Keratinocyte (primary cell): ENCODE measurements around the gene CALCB. TPM values are rescaled to one million over a fixed set of nuclear protein-coding genes. Genes with fewer than 3 reads are reported as not detected.
A peak's percentile ranks its signal among the peaks of the same experiment; 100 is the strongest.

Experiments
- DNase-seq: peaks from one replicate; pipeline ENCODE4 v3.0.0-alpha.2; 2011; ENCODE audit warnings: low read depth, missing footprints, low spot score
- FAIRE-seq: peaks from 2 replicates; lab custom pipeline; 2011; peaks lifted over from hg19 to GRCh38; lab: Jason Lieb, UNC
- H2AFZ ChIP-seq: 2 replicates; pipeline ENCODE4 v1.6.0; 2012; ENCODE audit warnings: low read length, control low read depth, inconsistent platforms; ENCODE audit not compliant: control insufficient read depth
- H3K27ac ChIP-seq: 2 replicates; pipeline ENCODE4 v1.5.1; 2011; ENCODE audit warnings: low read length; ENCODE audit not compliant: control insufficient read depth, insufficient read depth
- H3K27me3 ChIP-seq: 3 replicates; pipeline ENCODE4 v1.6.0; 2011; ENCODE audit warnings: low read length; ENCODE audit not compliant: control insufficient read depth, insufficient read depth; ENCODE audit errors: extremely low read depth
- H3K36me3 ChIP-seq, 2 experiments: 2 replicates in 1 of 2; 3 replicates in 1 of 2; pipeline ENCODE4 v1.5.1; 2011; ENCODE audit warnings: low read length in 2 of 2, mild to moderate bottlenecking in 1 of 2; ENCODE audit not compliant: control insufficient read depth in 2 of 2, insufficient read depth in 2 of 2; ENCODE audit errors: extremely low read depth in 1 of 2
- H3K4me1 ChIP-seq: 3 replicates; pipeline ENCODE4 v1.5.1; 2011; ENCODE audit warnings: low read length; ENCODE audit not compliant: control insufficient read depth, insufficient read depth; ENCODE audit errors: extremely low read depth
- H3K4me2 ChIP-seq: 3 replicates; pipeline ENCODE4 v1.6.0; 2011; ENCODE audit warnings: low read depth, low read length; ENCODE audit not compliant: control insufficient read depth, insufficient read depth; ENCODE audit errors: extremely low read depth
- H3K4me3 ChIP-seq, 3 experiments: fragments of 200-600 bp in 1 of 3; sonication (generic) in 1 of 3; 2 replicates in 2 of 3; 3 replicates in 1 of 3; pipeline ENCODE4 v1.5.1; 2011 to 2016; ENCODE audit warnings: low read length in 3 of 3, mild to moderate bottlenecking in 3 of 3, control low read depth in 2 of 3, inconsistent platforms in 1 of 3, low read depth in 1 of 3, mixed read lengths in 1 of 3, mixed run types in 1 of 3, moderate library complexity in 1 of 3; ENCODE audit not compliant: control insufficient read depth in 2 of 3, insufficient read depth in 2 of 3; ENCODE audit errors: extremely low read depth in 1 of 3
- H3K79me2 ChIP-seq: 2 replicates; pipeline ENCODE4 v1.6.0; 2012; ENCODE audit warnings: low read length; ENCODE audit not compliant: control insufficient read depth, insufficient read depth
- H3K9ac ChIP-seq: 3 replicates; pipeline ENCODE4 v1.6.0; 2011; ENCODE audit warnings: low read length; ENCODE audit not compliant: control insufficient read depth, insufficient read depth; ENCODE audit errors: extremely low read depth
- H3K9me1 ChIP-seq: 3 replicates; pipeline ENCODE4 v1.6.0; 2011; ENCODE audit warnings: low read length; ENCODE audit not compliant: control insufficient read depth, insufficient read depth; ENCODE audit errors: extremely low read depth
- H3K9me3 ChIP-seq: 2 replicates; pipeline ENCODE4 v1.5.1; 2012; ENCODE audit warnings: low read depth, low read length; ENCODE audit not compliant: control insufficient read depth
- H4K20me1 ChIP-seq: 3 replicates; pipeline ENCODE4 v1.6.0; 2011; ENCODE audit warnings: low read length; ENCODE audit not compliant: control insufficient read depth, insufficient read depth; ENCODE audit errors: extremely low read depth
- CTCF ChIP-seq, 3 experiments: IDR thresholded peaks in 1 of 3; conservative IDR thresholded peaks in 1 of 3; optimal IDR thresholded peaks in 1 of 3; 2 replicates in 2 of 3; 3 replicates in 1 of 3; pipeline versions ENCODE3 to v1.5.1; 2011; ENCODE audit warnings: low read length in 3 of 3, mild to moderate bottlenecking in 3 of 3, moderate library complexity in 2 of 3, control low read depth in 1 of 3, inconsistent platforms in 1 of 3; ENCODE audit not compliant: insufficient read depth in 2 of 3; ENCODE audit errors: extremely low read depth in 1 of 3
- EZH2 ChIP-seq: IDR thresholded peaks from one replicate; pipeline ENCODE4 v1.6.1; 2012; ENCODE audit warnings: inconsistent platforms, mild to moderate bottlenecking, low read length, moderate library complexity
- dilution Hi-C: fragments of 300-500 bp; cut with MboI; formaldehyde crosslinking; loops from one replicate; pipeline ENCODE4 v1.7.0; 2020; ENCODE audit warnings: low sequenced_read_pairs; ENCODE audit not compliant: extremely low pct_ligation_motif_present
- polyA plus RNA-seq, 5 experiments: library from polyadenylated mRNA; depleted of rRNA in 3 of 5; stranded (reverse) in 3 of 5; stranded (forward) in 1 of 5; unstranded in 1 of 5; fragments of >200 nt; gene quantifications; 1 replicate in 1 of 5; 2 replicates in 3 of 5; 3 replicates in 1 of 5; pipeline versions ENCODE4 v1.2.1 to v1.2.3, GENCODE V29; 2011 to 2012; ENCODE audit warnings: missing spikeins in 2 of 5, low read depth in 1 of 5, low replicate concordance in 1 of 5

The CALCB gene
- polyA plus RNA-seq, 1 donor (not counting 4 experiments of a cell fraction or from before 2014, with no cell fraction given): not detected

- Histone ChIP-seq H4K20me1 (no peaks in the 10 kb centered on the region), H3K36me3 (no peaks in the 10 kb centered on the region), H3K4me2 (no peak overlapping the region), H3K9ac (no peak overlapping the region), H3K9me1 (no peaks in the 10 kb centered on the region), H3K4me3 (no peak overlapping the region), H3K79me2 (no peaks in the 10 kb centered on the region), H3K9me3 (no peaks in the 10 kb centered on the region), H3K27ac (no peak overlapping the region), H3K27me3 (peaks cover 2% of the 10 kb centered on the region), H2AFZ (no peak overlapping the region), H3K4me1 (peaks cover 5% of the 10 kb centered on the region)
- dilution Hi-C loops: no loop called here
- FAIRE-seq (no peak), DNase-seq (no peak)
- TF ChIP-seq CTCF (optimal IDR thresholded peaks at IDR 0.05 in 1 of 3, IDR thresholded peaks at IDR 0.05 in 1 of 3, conservative IDR thresholded peaks at IDR 0.05 in 1 of 3; ENCODE audit: extremely low read depth in 1 of 3, insufficient read depth in 2 of 3, low read length in 3 of 3): no peak
These were observed 25.9 kb downstream of the CALCB start for GRCh38 chr11:15099267-15099666.

GRCh38 chr11:15101072-15101709, 27.8 kb downstream of the CALCB start:
- Histone ChIP-seq H2AFZ (no peak overlapping the region), H3K36me3 (no peaks in the 10 kb centered on the region)

More at GRCh38 chr11:15101072-15101709, 27.8 kb downstream of the CALCB start:
- H4K20me1 ChIP-seq: no peaks in the 10 kb centered on the region
- no peak overlapping the region for H3K9ac ChIP-seq
- DNase-seq (no peak), FAIRE-seq (peak; percentile 69)
- H3K9me3 ChIP-seq: no peaks in the 10 kb centered on the region
- H3K27me3 ChIP-seq: peaks cover 2% of the 10 kb centered on the region
- H3K79me2 ChIP-seq: no peaks in the 10 kb centered on the region
- no peak overlapping the region for H3K4me2 ChIP-seq
- no peak overlapping the region for H3K27ac ChIP-seq
- H3K9me1 ChIP-seq: no peaks in the 10 kb centered on the region
- dilution Hi-C loops: no loop called here
- TF ChIP-seq CTCF (optimal IDR thresholded peaks at IDR 0.05 in 1 of 3, IDR thresholded peaks at IDR 0.05 in 1 of 3, conservative IDR thresholded peaks at IDR 0.05 in 1 of 3; ENCODE audit: extremely low read depth in 1 of 3, insufficient read depth in 2 of 3, low read length in 3 of 3): peak; percentile 93 to 94 (median 94)
- no peak for TF ChIP-seq EZH2
- no peak overlapping the region for H3K4me3 ChIP-seq
- peaks cover 20% of the 10 kb centered on the region for H3K4me1 ChIP-seq
